HG03558 (cell line): ENCODE results near the gene KDM5D.

Experiments
- ATAC-seq: cut with Tn5 transposase; IDR thresholded peaks from one replicate; pipeline ENCODE4 v1.9.1; 2021; ENCODE audit warnings: moderate number of reproducible peaks; ENCODE audit not compliant: unreplicated experiment; ENCODE audit errors: extremely low read depth

The KDM5D gene

DNA sequence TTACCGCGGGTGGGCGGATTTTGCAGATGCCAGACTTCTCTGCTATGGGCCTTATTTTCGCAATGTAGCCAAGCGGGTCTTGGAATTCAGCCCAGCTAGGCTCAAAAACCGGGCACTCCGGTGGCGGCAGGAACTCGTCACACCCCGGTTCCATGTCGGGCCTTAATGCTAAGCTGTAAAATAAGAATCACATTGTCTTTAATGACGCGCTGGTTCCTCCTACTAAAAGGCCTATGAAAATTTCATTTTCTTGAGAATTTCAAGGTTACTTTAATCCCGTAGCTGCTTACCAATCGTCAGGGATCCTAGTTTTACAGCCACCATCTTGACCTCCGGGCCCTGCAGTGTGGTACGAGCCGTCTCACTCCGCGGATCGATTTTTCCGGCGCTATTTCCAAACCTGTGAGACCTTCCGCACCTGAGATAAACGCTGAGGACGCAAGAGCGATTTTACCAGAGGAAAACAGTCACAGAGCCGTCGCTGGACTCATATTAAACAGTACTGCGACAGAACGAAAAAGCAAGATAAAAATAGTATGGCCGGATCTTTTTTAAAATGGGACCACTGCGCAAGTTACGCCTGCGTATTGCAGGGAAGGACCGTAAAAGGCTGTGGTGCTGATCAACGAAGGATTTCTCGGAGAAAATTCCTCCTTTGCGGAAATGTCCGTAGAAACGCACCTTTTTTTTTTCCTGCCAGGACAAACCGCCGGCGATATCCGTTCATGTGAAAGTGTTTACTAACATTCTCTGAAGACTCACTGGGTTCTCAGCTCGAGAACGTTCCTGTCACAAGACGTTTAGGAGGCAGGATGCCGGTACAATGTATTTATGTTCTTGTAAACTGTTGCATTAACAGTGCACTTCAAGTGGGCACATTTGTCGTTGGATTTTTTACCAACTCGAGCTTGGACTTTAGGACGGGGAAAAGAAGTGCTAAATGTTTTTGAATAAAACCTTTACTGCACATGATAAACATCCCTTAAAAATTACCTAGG, at the start of gene KDM5D:
TSS of gene KDM5D (minus strand) at position 346 of the 998 bp plus-strand sequence. CDS start at position 154, 192 bp downstream.
- ATAC-seq = no peak

DNA sequence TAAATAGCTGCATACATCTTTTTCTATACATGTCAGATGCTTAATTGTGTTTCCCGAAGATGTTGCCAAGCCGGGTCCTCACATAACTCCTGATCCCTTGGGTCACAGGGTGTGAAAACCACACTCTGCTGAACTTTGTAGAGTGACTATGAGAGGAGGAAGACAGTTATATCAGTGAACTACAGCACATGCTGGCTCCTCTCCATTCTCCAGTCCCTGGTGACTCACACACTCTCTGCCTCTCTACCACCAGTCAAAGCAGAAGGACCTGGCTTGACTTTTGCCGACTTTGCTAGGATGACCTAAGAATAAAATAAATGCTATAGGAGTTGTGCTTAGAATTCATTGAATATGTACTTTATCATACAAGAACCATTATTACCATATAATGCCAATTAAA, 23.8 kb upstream of the KDM5D start:
- ATAC-seq = no peak

DNA sequence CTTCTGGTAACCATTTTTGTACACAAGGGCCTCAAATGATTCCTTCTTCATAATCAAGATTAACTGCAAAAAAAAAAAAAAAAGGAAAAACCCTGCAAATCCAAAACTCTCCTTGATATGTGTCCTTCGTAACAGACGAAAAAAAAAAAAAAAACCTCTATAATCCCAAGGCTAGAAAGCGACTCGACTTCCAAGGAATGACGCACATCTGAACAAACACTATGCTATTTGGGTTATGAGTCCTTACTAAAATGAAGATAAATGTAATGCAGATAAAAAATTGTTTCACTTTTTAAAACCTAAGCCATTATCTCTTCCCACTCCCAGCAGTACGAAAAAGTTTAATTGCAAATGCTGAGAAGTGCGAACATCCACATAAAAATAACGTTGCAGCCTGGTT, 1.2 kb downstream of the KDM5D start:
- ATAC-seq = no peak

DNA sequence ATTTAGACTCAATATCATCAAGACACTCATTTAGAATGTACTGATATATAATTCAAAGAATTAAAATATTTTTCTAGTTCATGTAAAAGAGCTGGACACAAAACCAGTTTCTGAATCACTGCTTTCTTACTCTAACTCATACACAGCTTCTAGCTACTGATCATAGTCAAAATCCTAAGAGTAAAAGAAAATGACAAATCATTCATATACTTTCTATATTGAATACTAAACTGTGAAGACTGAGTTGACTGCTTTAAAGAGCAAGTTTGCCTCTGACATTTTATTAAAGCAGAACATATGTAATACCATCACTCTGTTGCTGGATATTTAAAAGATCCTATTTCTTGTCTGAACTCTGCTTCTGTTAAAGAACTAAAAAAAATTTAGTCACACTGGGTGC, 2.4 kb downstream of the KDM5D start:
- ATAC-seq = no peak

DNA sequence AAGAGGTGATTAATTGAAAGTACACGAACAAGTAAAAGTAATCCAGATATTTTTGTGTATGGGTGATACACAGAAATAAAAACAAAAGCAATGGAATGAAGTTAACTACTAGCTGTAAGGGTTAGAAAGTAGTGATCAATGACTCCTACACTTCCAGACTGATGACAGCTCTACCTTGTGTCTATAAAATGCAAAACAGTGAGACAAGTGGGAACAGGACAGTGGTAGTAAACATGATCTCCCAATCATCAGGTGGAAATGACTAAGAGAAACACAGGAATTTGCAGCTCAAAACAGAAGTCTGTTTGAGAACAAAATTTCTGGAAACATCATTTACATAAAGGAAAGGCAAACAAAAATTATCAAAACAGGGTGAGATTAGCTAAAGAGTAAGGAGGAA, 10.1 kb downstream of the KDM5D start:
- ATAC-seq = no peak

DNA sequence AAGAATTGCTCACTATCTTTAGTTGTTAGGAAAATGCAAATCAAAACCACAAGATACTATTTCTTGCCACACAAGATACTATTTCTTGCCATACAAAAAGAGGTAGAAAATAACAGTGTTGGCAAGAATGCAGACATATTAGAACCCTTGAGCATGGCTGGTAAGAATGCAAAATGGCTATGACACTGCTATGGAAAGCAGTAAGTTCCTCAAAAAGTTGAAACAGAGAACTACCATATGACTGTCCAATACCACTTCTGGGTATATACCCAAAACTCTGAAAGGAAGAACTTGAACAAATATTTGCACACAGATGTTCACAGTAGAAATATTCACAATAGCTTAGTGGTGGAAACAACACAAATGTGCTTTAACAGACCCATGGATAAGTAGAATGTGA, 26.6 kb downstream of the KDM5D start:
- ATAC-seq = no peak

DNA sequence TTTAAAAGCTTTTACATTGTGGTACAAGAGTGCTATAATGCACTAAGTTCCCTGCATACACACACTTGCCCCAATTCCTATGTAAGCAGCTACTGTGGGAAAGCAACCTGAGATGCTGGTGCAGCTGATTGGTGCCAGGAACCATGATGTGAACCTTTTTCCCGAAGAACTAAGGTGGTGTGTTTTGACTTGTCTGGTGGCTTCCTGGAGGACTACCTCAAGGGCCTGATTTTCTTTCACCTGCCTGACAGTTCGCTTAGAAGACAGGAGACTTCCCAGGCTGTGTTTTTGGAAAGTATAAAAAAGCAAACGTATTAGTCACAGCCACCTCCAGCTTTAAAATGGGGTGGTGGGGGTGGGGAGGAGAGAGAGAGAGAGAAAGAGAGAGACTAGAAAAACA, 27.4 kb downstream of the KDM5D start:
- ATAC-seq = no peak

DNA sequence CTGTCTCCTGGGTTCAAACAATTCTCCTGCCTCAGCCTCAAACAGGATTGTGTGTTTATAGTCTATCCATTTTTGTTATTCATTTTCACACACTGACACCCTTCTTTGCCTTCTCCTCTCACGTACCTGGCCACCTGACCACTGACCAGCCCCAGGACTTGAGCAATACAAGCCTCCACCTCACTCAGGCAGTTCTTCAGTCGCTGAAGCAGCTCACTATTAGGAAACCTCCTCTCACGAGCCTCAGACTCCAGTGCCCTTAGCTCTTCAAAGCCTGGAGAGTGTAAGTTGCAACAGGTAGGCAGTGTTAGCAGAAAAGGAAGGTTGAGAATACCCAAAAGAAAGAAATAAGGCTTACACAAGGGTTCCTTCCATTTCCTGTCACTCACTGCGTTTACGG, 29.3 kb downstream of the KDM5D start:
- no peak for ATAC-seq

DNA sequence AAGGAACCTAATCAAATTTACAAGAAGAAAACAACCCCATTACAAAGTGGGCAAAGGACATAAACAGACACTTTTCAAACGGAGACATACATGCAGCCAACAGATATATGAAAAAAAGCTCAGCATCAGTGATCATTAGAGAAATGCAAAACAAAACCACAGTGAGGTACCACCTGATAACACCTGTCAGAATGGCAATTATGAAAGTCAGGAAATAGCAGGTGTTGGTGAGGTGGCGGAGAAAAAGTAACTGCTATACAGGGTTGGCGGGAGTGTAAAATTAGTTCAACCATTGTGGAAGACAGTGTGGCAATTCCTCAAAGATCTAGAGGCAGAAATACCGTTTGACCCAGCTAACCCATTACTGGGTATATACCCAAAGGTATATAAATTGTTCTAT, 31.1 kb downstream of the KDM5D start:
- no peak for ATAC-seq

DNA sequence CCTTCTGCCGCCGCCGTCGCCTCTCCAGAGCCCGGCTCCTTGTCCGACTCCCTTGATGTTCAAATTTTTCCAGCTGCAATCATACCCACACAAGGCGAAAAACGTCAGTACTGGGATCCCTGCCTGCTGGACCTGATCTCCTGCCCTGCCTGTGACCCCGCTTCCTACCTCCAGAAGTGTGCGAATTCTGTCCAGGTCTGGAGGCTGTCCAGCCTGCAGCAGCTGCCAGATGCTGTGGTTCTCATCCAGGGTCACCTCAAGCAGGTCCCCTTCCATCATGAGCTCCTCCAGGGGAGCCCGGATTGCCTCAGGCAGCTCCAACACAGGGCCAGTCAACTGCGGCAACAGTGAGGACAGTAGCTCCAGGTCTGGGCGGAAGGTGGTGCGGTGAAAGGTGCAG, 38.3 kb downstream of the KDM5D start:
- ATAC-seq = no peak

DNA sequence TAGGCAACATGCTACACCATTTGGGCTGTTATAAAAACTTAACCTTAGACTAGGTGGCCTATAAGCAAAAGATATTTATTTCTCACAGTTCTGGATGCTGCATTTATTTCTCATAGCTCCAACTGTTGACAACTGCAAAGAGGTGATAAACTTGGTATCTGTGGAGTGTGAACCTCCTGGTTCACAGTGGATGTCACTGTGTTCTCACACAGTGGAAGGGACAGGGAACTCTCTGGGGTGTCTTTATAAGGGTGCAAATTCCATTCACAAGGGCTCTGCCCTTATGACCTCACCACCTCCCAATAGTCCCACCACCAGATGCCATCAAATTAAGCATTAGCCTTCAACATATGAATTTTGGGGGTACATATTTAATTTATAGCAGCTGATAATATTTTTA, 46.0 kb downstream of the KDM5D start:
- ATAC-seq = no peak

DNA sequence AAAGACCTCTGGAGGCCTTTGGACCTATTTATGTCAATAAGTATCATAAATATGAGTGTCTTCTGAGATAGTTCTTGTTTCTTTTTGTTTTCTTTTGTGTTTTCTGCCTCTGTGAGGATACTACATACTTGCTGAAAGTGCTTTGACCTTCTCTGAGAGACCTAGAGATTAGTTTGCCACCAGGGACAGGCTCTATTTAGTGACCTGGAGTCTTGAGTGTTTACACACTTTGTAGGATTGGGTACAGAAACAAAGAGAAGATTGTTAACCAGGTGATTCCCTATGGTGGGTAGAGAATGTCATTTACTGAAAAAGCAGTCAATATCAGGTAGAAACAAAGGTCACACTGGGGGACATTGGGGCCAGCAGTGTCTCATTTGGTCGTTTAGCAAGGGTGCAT, 63.7 kb downstream of the KDM5D start:
- no peak for ATAC-seq
